Smooth muscle cell (in vitro differentiated cells): ENCODE measurements around the gene SSU72. TPM values are rescaled to one million over a fixed set of nuclear protein-coding genes. Genes with fewer than 3 reads are reported as not detected.

Source experiments
- DNase-seq: peaks from one replicate; lab custom pipeline; 2025; ENCODE audit not compliant: unreplicated experiment; lab: John Stamatoyannopoulos, UW
- H2AFZ ChIP-seq: fragments of 200-600 bp; sonication (generic); 2 replicates; pipeline ENCODE4 v1.6.0; 2016; ENCODE audit warnings: antibody characterized with exemption, low read depth, mild to moderate bottlenecking
- H3F3A ChIP-seq: fragments of 200-600 bp; sonication (generic); 2 replicates; pipeline ENCODE4 v1.6.0; 2017; ENCODE audit warnings: antibody characterized with exemption, low read depth
- H3K27ac ChIP-seq: fragments of 200-600 bp; sonication (generic); 2 replicates; pipeline ENCODE4 v1.5.1; 2016; ENCODE audit warnings: low read depth, mild to moderate bottlenecking
- H3K27me3 ChIP-seq: fragments of 200-600 bp; sonication (generic); 2 replicates; pipeline ENCODE4 v1.6.1; 2016; ENCODE audit warnings: low read depth, mild to moderate bottlenecking
- H3K36me3 ChIP-seq: fragments of 200-600 bp; sonication (generic); 2 replicates; pipeline ENCODE4 v1.5.1; 2016; ENCODE audit warnings: low read depth
- H3K4me1 ChIP-seq: fragments of 200-600 bp; sonication (generic); 2 replicates; pipeline ENCODE4 v1.5.1; 2016; ENCODE audit warnings: low read depth
- H3K4me2 ChIP-seq: fragments of 200-600 bp; sonication (generic); 2 replicates; pipeline ENCODE4 v1.6.0; 2016; ENCODE audit warnings: mild to moderate bottlenecking
- H3K4me3 ChIP-seq: fragments of 200-600 bp; sonication (generic); 2 replicates; pipeline ENCODE4 v1.5.1; 2016; ENCODE audit warnings: mild to moderate bottlenecking
- H3K79me2 ChIP-seq: fragments of 200-600 bp; sonication (generic); 2 replicates; pipeline ENCODE4 v1.6.0; 2016; ENCODE audit warnings: low read depth, mild to moderate bottlenecking
- H3K9ac ChIP-seq: fragments of 200-600 bp; sonication (generic); 2 replicates; pipeline ENCODE4 v1.6.0; 2016; ENCODE audit warnings: low read depth
- H3K9me3 ChIP-seq: fragments of 200-600 bp; sonication (generic); replicated peaks from 2 replicates; pipeline ENCODE4 v1.5.1; 2016; ENCODE audit warnings: low read depth
- H4K20me1 ChIP-seq: fragments of 200-600 bp; sonication (generic); 2 replicates; pipeline ENCODE4 v1.6.0; 2016; ENCODE audit warnings: low read depth
- CTCF ChIP-seq: fragments of 200-600 bp; sonication (generic); IDR thresholded peaks from 2 replicates; pipeline ENCODE4 v1.5.1; 2017; ENCODE audit warnings: borderline replicate concordance, mild to moderate bottlenecking, antibody characterized with exemption; ENCODE audit not compliant: insufficient read depth, poor library complexity, severe bottlenecking
- WGBS: methylation state at CpG from one replicate; pipeline ENCODE4 v1.1.7; 2016; ENCODE audit warnings: low lambda C conversion rate; 5-methylcytosine and 5-hydroxymethylcytosine counted together
- polyA plus RNA-seq: library from polyadenylated mRNA; unstranded; fragments of >200 nt; fragmentation: Nextera tagmentation; extraction: Ambion mirVana; gene quantifications from 2 replicates; pipeline ENCODE4 v1.2.1, GENCODE V29; 2016
- total RNA-seq: library from RNA; depleted of rRNA; stranded (reverse); fragments of >200 nt; gene quantifications from 2 replicates; pipeline ENCODE4 v1.2.3, GENCODE V29; 2014

The SSU72 gene
- total and polyA plus RNA-seq, 2 experiments from 2014 or later = 116 to 223 TPM

- Histone ChIP-seq H3K27ac (peak overlapping the region; percentile 27), H3F3A (peaks cover 3% of the 10 kb centered on the region), H3K4me1 (peaks cover 8% of the 10 kb centered on the region), H3K4me2 (no peak overlapping the region), H3K4me3 (no peak overlapping the region), H3K36me3 (no peaks in the 10 kb centered on the region), H3K27me3 (no peaks in the 10 kb centered on the region), H3K9me3 (no peaks in the 10 kb centered on the region), H3K9ac (no peak overlapping the region), H4K20me1 (peaks cover 73% of the 10 kb centered on the region), H2AFZ (no peak overlapping the region), H3K79me2 (peaks cover 16% of the 10 kb centered on the region)
- DNase-seq = no peak
- no peak for TF ChIP-seq CTCF
- 96% methylated on average over 17 of the region's 17 CpGs for WGBS
Measured at GRCh38 chr1:1622788-1623094, 48.1 kb upstream of the SSU72 start.

GRCh38 chr1:1622010-1622787 lies 47.5 kb upstream of the SSU72 start:
- peaks cover 76% of the 10 kb centered on the region for H4K20me1 ChIP-seq
- H3K9ac ChIP-seq = no peak overlapping the region
- H3K36me3 ChIP-seq = no peaks in the 10 kb centered on the region
- DNase-seq = no peak
- H3K27me3 ChIP-seq = no peaks in the 10 kb centered on the region
- no peak overlapping the region for H3K4me3 ChIP-seq
- H3K79me2 ChIP-seq = peaks cover 22% of the 10 kb centered on the region
- 53% methylated on average over 21 of the region's 21 CpGs for WGBS
- H3K27ac ChIP-seq = peak overlapping the region; percentile 78
- peaks cover 3% of the 10 kb centered on the region for H3F3A ChIP-seq
- no peak for TF ChIP-seq CTCF
- H3K9me3 ChIP-seq = no peaks in the 10 kb centered on the region
- H3K4me1 ChIP-seq = peaks cover 8% of the 10 kb centered on the region
- peak overlapping the region; percentile 74 for H3K4me2 ChIP-seq
- H2AFZ ChIP-seq = no peak overlapping the region

GRCh38 chr1:1621173-1622009 lies 46.7 kb upstream of the SSU72 start:
- Histone ChIP-seq H3K4me3 (no peak overlapping the region), H3K79me2 (peaks cover 29% of the 10 kb centered on the region), H3K4me1 (peaks cover 16% of the 10 kb centered on the region), H3K9me3 (no peaks in the 10 kb centered on the region), H2AFZ (no peak overlapping the region), H3K4me2 (peak overlapping the region; percentile 74), H3K27me3 (no peaks in the 10 kb centered on the region), H3K9ac (no peak overlapping the region), H4K20me1 (peaks cover 85% of the 10 kb centered on the region), H3K36me3 (no peaks in the 10 kb centered on the region), H3F3A (peaks cover 3% of the 10 kb centered on the region), H3K27ac (peak overlapping the region; percentile 78)
- WGBS = 86% methylated on average over 23 of the region's 31 CpGs
- TF ChIP-seq CTCF = no peak
- DNase-seq = no peak
